HepG2 (cell line): ENCODE data around the gene TCFL5. TPM values are rescaled to one million over a fixed set of nuclear protein-coding genes. Genes with fewer than 3 reads are reported as not detected.

Experiments used
- AGO2 ChIP-seq: fragments of 200-400 bp; formaldehyde crosslinking; optimal IDR thresholded peaks from 2 replicates; pipeline ENCODE3; 2017; ENCODE audit warnings: mild to moderate bottlenecking, low read depth, low read length, moderate library complexity
- CREBL2 ChIP-seq: sonication (generic); formaldehyde crosslinking; IDR thresholded peaks from 2 replicates; pipeline ENCODE4 v1.8.1; 2023; ENCODE audit warnings: missing genetic modification reagents, mild to moderate bottlenecking, borderline replicate concordance
- GABPB1 ChIP-seq: IDR thresholded peaks from 2 replicates; pipeline ENCODE4 v1.6.1; 2016; ENCODE audit warnings: mild to moderate bottlenecking, missing genetic modification reagents, moderate library complexity, missing compliant biosample characterization
- HMG20A ChIP-seq: IDR thresholded peaks from 2 replicates; pipeline ENCODE4 v1.6.1; 2016; ENCODE audit warnings: borderline replicate concordance
- MED8 ChIP-seq: sonication (generic); formaldehyde crosslinking; IDR thresholded peaks from 2 replicates; pipeline ENCODE4 v1.8.1; 2023; ENCODE audit warnings: mild to moderate bottlenecking, missing genetic modification reagents; ENCODE audit not compliant: insufficient replicate concordance
- NFYB ChIP-seq: sonication (generic); formaldehyde crosslinking; IDR thresholded peaks from 2 replicates; pipeline ENCODE4 v1.4.0; 2020; ENCODE audit warnings: missing genetic modification reagents
- NR0B2 ChIP-seq: sonication (generic); formaldehyde crosslinking; IDR thresholded peaks from 2 replicates; pipeline ENCODE4 v1.4.0; 2020; ENCODE audit warnings: mild to moderate bottlenecking, missing genetic modification reagents
- PATZ1 ChIP-seq: sonication (generic); formaldehyde crosslinking; IDR thresholded peaks from 2 replicates; pipeline ENCODE4 v1.4.0; 2020; ENCODE audit warnings: missing genetic modification reagents
- PHB2 ChIP-seq: fragments of 450-650 bp; IDR thresholded peaks from 2 replicates; pipeline ENCODE4 v1.6.1; 2018; ENCODE audit not compliant: partially characterized antibody
- RARG ChIP-seq: sonication (generic); formaldehyde crosslinking; IDR thresholded peaks from 2 replicates; pipeline ENCODE4 v1.4.0; 2020; ENCODE audit warnings: low read depth, mild to moderate bottlenecking, missing genetic modification reagents
- RFX5 ChIP-seq: IDR thresholded peaks from 2 replicates; pipeline ENCODE4 v1.6.1; 2011; ENCODE audit warnings: low read depth, low read length, improper control_type of control experiment
- SP4 ChIP-seq: sonication (generic); formaldehyde crosslinking; IDR thresholded peaks from 2 replicates; pipeline ENCODE4 v1.8.1; 2023; ENCODE audit warnings: mild to moderate bottlenecking, missing genetic modification reagents
- TBL1XR1 ChIP-seq: fragments of 150-350 bp; IDR thresholded peaks from 2 replicates; pipeline ENCODE4 v1.6.1; 2014; ENCODE audit warnings: borderline replicate concordance, low read length; ENCODE audit not compliant: partially characterized antibody
- ZNF75D ChIP-seq: sonication (generic); formaldehyde crosslinking; IDR thresholded peaks from 2 replicates; pipeline ENCODE4 v1.8.1; 2023; ENCODE audit warnings: missing genetic modification reagents, mild to moderate bottlenecking, borderline replicate concordance
- polyA plus RNA-seq, 8 experiments: library from polyadenylated mRNA; depleted of rRNA in 3 of 8; stranded (reverse) in 7 of 8; unstranded in 1 of 8; fragments of >200 nt; fragmentation: Illumina TruSeq in 4 of 8; extraction: Trizol in 4 of 8; gene quantifications; 2 replicates each; pipeline versions ENCODE4 v1.2.1 to v1.2.3, GENCODE V29; 2011 to 2016; ENCODE audit warnings: low read depth in 4 of 8, missing spikeins in 1 of 8, mixed read lengths in 1 of 8; ENCODE audit not compliant: insufficient read depth in 1 of 8
- total RNA-seq, 5 experiments: library from RNA; depleted of rRNA; stranded (reverse); fragments of >200 nt; fragmentation: Illumina TruSeq; extraction: Trizol; gene quantifications; 2 replicates each; pipeline ENCODE4 v1.2.3, GENCODE V29; 2016; ENCODE audit warnings: low read depth in 1 of 5
- TF ChIP-seq, protein P1 (sequence below): IDR thresholded peaks from 2 replicates; pipeline ENCODE4 v1.6.1; 2016; ENCODE audit warnings: control low read depth
- TF ChIP-seq, protein P2 (sequence below): sonication (generic); formaldehyde crosslinking; IDR thresholded peaks from 2 replicates; pipeline ENCODE4 v1.5.0; 2020; ENCODE audit warnings: missing genetic modification reagents
- TF ChIP-seq, protein P3 (sequence below): sonication (generic); formaldehyde crosslinking; IDR thresholded peaks from 2 replicates; pipeline ENCODE4 v1.4.0; 2020; ENCODE audit warnings: missing genetic modification reagents
- TF ChIP-seq, protein P4 (sequence below): sonication (generic); formaldehyde crosslinking; IDR thresholded peaks from 2 replicates; pipeline ENCODE4 v1.4.0; 2020; ENCODE audit warnings: low read depth, missing genetic modification reagents

TCFL5 gene
- total and polyA plus RNA-seq, 2 of the 13 experiments (the other 11 are each of a cell fraction or from before 2014, with no cell fraction given) = 14.8 to 20.0 TPM

GRCh38 chr20:62832212-62832922 is 29.3 kb downstream of the TCFL5 start (continued):
- TF ChIP-seq, protein P1, sequence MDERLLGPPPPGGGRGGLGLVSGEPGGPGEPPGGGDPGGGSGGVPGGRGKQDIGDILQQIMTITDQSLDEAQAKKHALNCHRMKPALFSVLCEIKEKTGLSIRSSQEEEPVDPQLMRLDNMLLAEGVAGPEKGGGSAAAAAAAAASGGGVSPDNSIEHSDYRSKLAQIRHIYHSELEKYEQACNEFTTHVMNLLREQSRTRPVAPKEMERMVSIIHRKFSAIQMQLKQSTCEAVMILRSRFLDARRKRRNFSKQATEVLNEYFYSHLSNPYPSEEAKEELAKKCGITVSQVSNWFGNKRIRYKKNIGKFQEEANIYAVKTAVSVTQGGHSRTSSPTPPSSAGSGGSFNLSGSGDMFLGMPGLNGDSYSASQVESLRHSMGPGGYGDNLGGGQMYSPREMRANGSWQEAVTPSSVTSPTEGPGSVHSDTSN = no peak
- TF ChIP-seq NFYB (CRISPR knock-in tag) (no peak), AGO2 (peak; percentile 83), HMG20A (CRISPR knock-in tag) (no peak), GABPB1 (CRISPR knock-in tag) (no peak), RARG (CRISPR knock-in tag) (no peak), ZNF75D (no peak), PATZ1 (peak; percentile 31; the same call in 1 of the 2 replicates), RFX5 (no peak), NR0B2 (no peak), TBL1XR1 (no peak), SP4 (CRISPR knock-in tag) (no peak), PHB2 (no peak), CREBL2 (no peak), MED8 (CRISPR knock-in tag) (no peak)
- TF ChIP-seq, protein P2, sequence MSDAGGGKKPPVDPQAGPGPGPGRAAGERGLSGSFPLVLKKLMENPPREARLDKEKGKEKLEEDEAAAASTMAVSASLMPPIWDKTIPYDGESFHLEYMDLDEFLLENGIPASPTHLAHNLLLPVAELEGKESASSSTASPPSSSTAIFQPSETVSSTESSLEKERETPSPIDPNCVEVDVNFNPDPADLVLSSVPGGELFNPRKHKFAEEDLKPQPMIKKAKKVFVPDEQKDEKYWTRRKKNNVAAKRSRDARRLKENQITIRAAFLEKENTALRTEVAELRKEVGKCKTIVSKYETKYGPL = no peak
- TF ChIP-seq, protein P3, sequence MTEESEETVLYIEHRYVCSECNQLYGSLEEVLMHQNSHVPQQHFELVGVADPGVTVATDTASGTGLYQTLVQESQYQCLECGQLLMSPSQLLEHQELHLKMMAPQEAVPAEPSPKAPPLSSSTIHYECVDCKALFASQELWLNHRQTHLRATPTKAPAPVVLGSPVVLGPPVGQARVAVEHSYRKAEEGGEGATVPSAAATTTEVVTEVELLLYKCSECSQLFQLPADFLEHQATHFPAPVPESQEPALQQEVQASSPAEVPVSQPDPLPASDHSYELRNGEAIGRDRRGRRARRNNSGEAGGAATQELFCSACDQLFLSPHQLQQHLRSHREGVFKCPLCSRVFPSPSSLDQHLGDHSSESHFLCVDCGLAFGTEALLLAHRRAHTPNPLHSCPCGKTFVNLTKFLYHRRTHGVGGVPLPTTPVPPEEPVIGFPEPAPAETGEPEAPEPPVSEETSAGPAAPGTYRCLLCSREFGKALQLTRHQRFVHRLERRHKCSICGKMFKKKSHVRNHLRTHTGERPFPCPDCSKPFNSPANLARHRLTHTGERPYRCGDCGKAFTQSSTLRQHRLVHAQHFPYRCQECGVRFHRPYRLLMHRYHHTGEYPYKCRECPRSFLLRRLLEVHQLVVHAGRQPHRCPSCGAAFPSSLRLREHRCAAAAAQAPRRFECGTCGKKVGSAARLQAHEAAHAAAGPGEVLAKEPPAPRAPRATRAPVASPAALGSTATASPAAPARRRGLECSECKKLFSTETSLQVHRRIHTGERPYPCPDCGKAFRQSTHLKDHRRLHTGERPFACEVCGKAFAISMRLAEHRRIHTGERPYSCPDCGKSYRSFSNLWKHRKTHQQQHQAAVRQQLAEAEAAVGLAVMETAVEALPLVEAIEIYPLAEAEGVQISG (CRISPR knock-in tag) = peak; percentile 2; the same call in 1 of the 2 replicates
- TF ChIP-seq, protein P4, sequence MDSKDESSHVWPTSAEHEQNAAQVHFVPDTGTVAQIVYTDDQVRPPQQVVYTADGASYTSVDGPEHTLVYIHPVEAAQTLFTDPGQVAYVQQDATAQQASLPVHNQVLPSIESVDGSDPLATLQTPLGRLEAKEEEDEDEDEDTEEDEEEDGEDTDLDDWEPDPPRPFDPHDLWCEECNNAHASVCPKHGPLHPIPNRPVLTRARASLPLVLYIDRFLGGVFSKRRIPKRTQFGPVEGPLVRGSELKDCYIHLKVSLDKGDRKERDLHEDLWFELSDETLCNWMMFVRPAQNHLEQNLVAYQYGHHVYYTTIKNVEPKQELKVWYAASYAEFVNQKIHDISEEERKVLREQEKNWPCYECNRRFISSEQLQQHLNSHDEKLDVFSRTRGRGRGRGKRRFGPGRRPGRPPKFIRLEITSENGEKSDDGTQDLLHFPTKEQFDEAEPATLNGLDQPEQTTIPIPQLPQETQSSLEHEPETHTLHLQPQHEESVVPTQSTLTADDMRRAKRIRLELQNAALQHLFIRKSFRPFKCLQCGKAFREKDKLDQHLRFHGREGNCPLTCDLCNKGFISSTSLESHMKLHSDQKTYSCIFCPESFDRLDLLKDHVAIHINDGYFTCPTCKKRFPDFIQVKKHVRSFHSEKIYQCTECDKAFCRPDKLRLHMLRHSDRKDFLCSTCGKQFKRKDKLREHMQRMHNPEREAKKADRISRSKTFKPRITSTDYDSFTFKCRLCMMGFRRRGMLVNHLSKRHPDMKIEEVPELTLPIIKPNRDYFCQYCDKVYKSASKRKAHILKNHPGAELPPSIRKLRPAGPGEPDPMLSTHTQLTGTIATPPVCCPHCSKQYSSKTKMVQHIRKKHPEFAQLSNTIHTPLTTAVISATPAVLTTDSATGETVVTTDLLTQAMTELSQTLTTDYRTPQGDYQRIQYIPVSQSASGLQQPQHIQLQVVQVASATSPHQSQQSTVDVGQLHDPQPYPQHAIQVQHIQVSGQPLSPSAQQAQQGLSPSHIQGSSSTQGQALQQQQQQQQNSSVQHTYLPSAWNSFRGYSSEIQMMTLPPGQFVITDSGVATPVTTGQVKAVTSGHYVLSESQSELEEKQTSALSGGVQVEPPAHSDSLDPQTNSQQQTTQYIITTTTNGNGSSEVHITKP = no peak
